Mesendoderm (in vitro differentiated cells): ENCODE measurements around the gene DSC2.
"Not testable (repeated sequence)": the region's sequence is repeated elsewhere in the genome, so short reads cannot be mapped to it uniquely, and the experiment has no call there.

Source experiments
- DNase-seq: peaks from one replicate; pipeline ENCODE4 v3.0.0; 2013
- H2AK5ac ChIP-seq: 2 replicates; pipeline ENCODE4 v1.6.1; 2013; ENCODE audit warnings: low read length, inconsistent platforms
- H2BK120ac ChIP-seq: 2 replicates; pipeline ENCODE4 v1.6.1; 2013; ENCODE audit warnings: low read depth, mild to moderate bottlenecking, low read length, moderate library complexity, mixed read lengths
- H2BK15ac ChIP-seq: replicated peaks from 2 replicates; pipeline ENCODE4 v1.6.1; 2013; ENCODE audit warnings: low read depth, mild to moderate bottlenecking, moderate library complexity
- H2BK5ac ChIP-seq: 2 replicates; pipeline ENCODE4 v1.6.1; 2013; ENCODE audit warnings: low read length, inconsistent platforms
- H3K18ac ChIP-seq: 2 replicates; pipeline ENCODE4 v1.6.1; 2013; ENCODE audit warnings: mild to moderate bottlenecking, low read length, mixed read lengths
- H3K23ac ChIP-seq: one replicate; pipeline ENCODE4 v1.6.1; 2013; ENCODE audit warnings: low read length
- H3K27ac ChIP-seq: 2 replicates; pipeline ENCODE4 v1.5.1; 2013; ENCODE audit warnings: low read depth, mild to moderate bottlenecking, inconsistent platforms, low read length, moderate library complexity
- H3K27me3 ChIP-seq: 2 replicates; pipeline ENCODE4 v1.6.1; 2013; ENCODE audit warnings: low read length, control low read depth, mild to moderate bottlenecking, inconsistent platforms; ENCODE audit not compliant: insufficient read depth, poor library complexity
- H3K36me3 ChIP-seq: 2 replicates; pipeline ENCODE4 v1.6.1; 2013; ENCODE audit warnings: low read length, inconsistent platforms; ENCODE audit not compliant: control insufficient read depth, insufficient read depth
- H3K4ac ChIP-seq: one replicate; pipeline ENCODE4 v1.6.1; 2013; ENCODE audit warnings: low read depth, mild to moderate bottlenecking, low read length, moderate library complexity
- H3K4me1 ChIP-seq: 2 replicates; pipeline ENCODE4 v1.6.1; 2013; ENCODE audit warnings: low read depth, low read length, inconsistent platforms; ENCODE audit not compliant: control insufficient read depth
- H3K4me2 ChIP-seq: 2 replicates; pipeline ENCODE4 v1.6.1; 2013; ENCODE audit warnings: low read length
- H3K4me3 ChIP-seq: 2 replicates; pipeline ENCODE4 v1.5.1; 2013; ENCODE audit warnings: mild to moderate bottlenecking, low read length
- H3K56ac ChIP-seq: one replicate; pipeline ENCODE4 v1.6.1; 2013; ENCODE audit warnings: low read length
- H3K79me1 ChIP-seq: 2 replicates; pipeline ENCODE4 v1.6.1; 2013; ENCODE audit warnings: low read length, inconsistent platforms
- H3K79me2 ChIP-seq: 2 replicates; pipeline ENCODE4 v1.6.1; 2013; ENCODE audit warnings: mild to moderate bottlenecking, low read length; ENCODE audit not compliant: control insufficient read depth, insufficient read depth
- H3K9ac ChIP-seq: 2 replicates; pipeline ENCODE4 v1.6.1; 2013; ENCODE audit warnings: low read length, inconsistent platforms
- H4K5ac ChIP-seq: one replicate; pipeline ENCODE4 v1.6.1; 2013; ENCODE audit warnings: low read length
- H4K8ac ChIP-seq: one replicate; pipeline ENCODE4 v1.6.1; 2013; ENCODE audit warnings: low read depth, mild to moderate bottlenecking, control low read depth, low read length, moderate library complexity
- WGBS: extraction: QIAGEN DNeasy Blood & Tissue Kit; methylation state at CpG from one replicate; pipeline ENCODE4 v1.1.7; 2013; ENCODE audit warnings: low lambda C conversion rate, missing lambda C conversion rate; ENCODE audit not compliant: insufficient coverage; ENCODE audit errors: extremely low coverage; 5-methylcytosine and 5-hydroxymethylcytosine counted together

DSC2 gene

GRCh38 chr18:31034541-31034940 lies 67.7 kb downstream of the DSC2 start:
- Histone ChIP-seq H2AK5ac (no peak overlapping the region), H3K79me1 (no peaks in the 10 kb centered on the region), H2BK5ac (no peak overlapping the region), H4K5ac (no peak overlapping the region), H2BK15ac (no peak overlapping the region), H3K27ac (no peak overlapping the region), H3K56ac (no peak overlapping the region), H3K36me3 (no peaks in the 10 kb centered on the region), H2BK120ac (no peak overlapping the region), H3K4me2 (no peak overlapping the region), H3K9ac (no peak overlapping the region), H3K23ac (no peak overlapping the region), H3K18ac (no peak overlapping the region), H3K79me2 (no peaks in the 10 kb centered on the region), H4K8ac (no peak overlapping the region), H3K27me3 (no peaks in the 10 kb centered on the region), H3K4me1 (no peaks in the 10 kb centered on the region), H3K4me3 (no peak overlapping the region), H3K4ac (no peak overlapping the region)
- no peak for DNase-seq
- no CpG with 5 or more reads among the region's 4 CpGs for WGBS

- 100% methylated on average over 1 of the region's 4 CpGs for WGBS
Measured at GRCh38 chr18:31030574-31031278, 71.5 kb downstream of the DSC2 start.

GRCh38 chr18:31015715-31016434 lies 86.3 kb downstream of the DSC2 start:
- H4K5ac ChIP-seq: no peak overlapping the region
- H2BK15ac ChIP-seq: no peak overlapping the region
- H3K27ac ChIP-seq: no peak overlapping the region
- H4K8ac ChIP-seq: no peak overlapping the region
- no peaks in the 10 kb centered on the region for H3K27me3 ChIP-seq
- no peak overlapping the region for H2BK5ac ChIP-seq
- no peak overlapping the region for H2BK120ac ChIP-seq
- DNase-seq: no peak
- no peak overlapping the region for H3K56ac ChIP-seq
- H3K4me3 ChIP-seq: no peak overlapping the region
- H3K23ac ChIP-seq: no peak overlapping the region
- no peak overlapping the region for H2AK5ac ChIP-seq
- no peaks in the 10 kb centered on the region for H3K79me2 ChIP-seq
- H3K4me1 ChIP-seq: no peaks in the 10 kb centered on the region
- H3K4ac ChIP-seq: no peak overlapping the region
- no peaks in the 10 kb centered on the region for H3K36me3 ChIP-seq
- no peak overlapping the region for H3K18ac ChIP-seq
- H3K79me1 ChIP-seq: no peaks in the 10 kb centered on the region
- no peak overlapping the region for H3K4me2 ChIP-seq
- no peak overlapping the region for H3K9ac ChIP-seq
- WGBS: no CpG with 5 or more reads among the region's 3 CpGs

More at GRCh38 chr18:31030574-31031278, 71.5 kb downstream of the DSC2 start:
- Histone ChIP-seq H2BK5ac (no peak overlapping the region), H3K23ac (no peak overlapping the region), H3K79me2 (no peaks in the 10 kb centered on the region), H3K27me3 (no peaks in the 10 kb centered on the region), H3K9ac (no peak overlapping the region), H3K36me3 (no peaks in the 10 kb centered on the region), H3K4ac (no peak overlapping the region), H2BK120ac (no peak overlapping the region), H3K4me1 (no peaks in the 10 kb centered on the region), H3K4me2 (no peak overlapping the region), H3K4me3 (no peak overlapping the region), H4K5ac (no peak overlapping the region), H2AK5ac (no peak overlapping the region), H3K18ac (no peak overlapping the region), H3K56ac (no peak overlapping the region), H3K79me1 (no peaks in the 10 kb centered on the region), H3K27ac (no peak overlapping the region), H2BK15ac (no peak overlapping the region), H4K8ac (no peak overlapping the region)
- DNase-seq: no peak

GRCh38 chr18:31011455-31011854 lies 90.8 kb downstream of the DSC2 start:
- H3K9ac ChIP-seq, H3K56ac ChIP-seq, H2BK15ac ChIP-seq, H2BK120ac ChIP-seq, DNase-seq, H2AK5ac ChIP-seq, H3K27ac ChIP-seq, H3K18ac ChIP-seq, H3K79me1 ChIP-seq, H3K79me2 ChIP-seq, H3K4me2 ChIP-seq, H4K5ac ChIP-seq, H3K36me3 ChIP-seq, H3K4me3 ChIP-seq, H4K8ac ChIP-seq, H2BK5ac ChIP-seq, H3K27me3 ChIP-seq, H3K4ac ChIP-seq, H3K4me1 ChIP-seq, H3K23ac ChIP-seq: not testable (repeated sequence)
- no CpG with 5 or more reads among the region's 7 CpGs for WGBS

GRCh38 chr18:31010601-31011000 lies 91.6 kb downstream of the DSC2 start:
- Histone ChIP-seq H3K4me1 (no peaks in the 10 kb centered on the region), H2BK15ac (no peak overlapping the region), H3K23ac (no peak overlapping the region), H3K18ac (no peak overlapping the region), H3K27me3 (no peaks in the 10 kb centered on the region), H3K9ac (no peak overlapping the region), H3K79me2 (no peaks in the 10 kb centered on the region), H3K56ac (no peak overlapping the region), H2BK5ac (no peak overlapping the region), H2BK120ac (no peak overlapping the region), H3K4me2 (no peak overlapping the region), H3K4ac (no peak overlapping the region), H2AK5ac (no peak overlapping the region), H4K8ac (no peak overlapping the region), H3K27ac (no peak overlapping the region), H3K4me3 (no peak overlapping the region), H4K5ac (no peak overlapping the region), H3K36me3 (no peaks in the 10 kb centered on the region), H3K79me1 (no peaks in the 10 kb centered on the region)
- WGBS: no CpG with 5 or more reads among the region's 4 CpGs
- no peak for DNase-seq
